ENCODE results near the gene E2F7. TPM values are rescaled to one million over a fixed set of nuclear protein-coding genes. Genes with fewer than 3 reads are reported as not detected.

The E2F7 gene
- total and polyA plus RNA-seq, 2 of the 8 experiments (the other 6 are each of a cell fraction or from before 2014, with no cell fraction given) = 8.8 to 18.5 TPM

DNA sequence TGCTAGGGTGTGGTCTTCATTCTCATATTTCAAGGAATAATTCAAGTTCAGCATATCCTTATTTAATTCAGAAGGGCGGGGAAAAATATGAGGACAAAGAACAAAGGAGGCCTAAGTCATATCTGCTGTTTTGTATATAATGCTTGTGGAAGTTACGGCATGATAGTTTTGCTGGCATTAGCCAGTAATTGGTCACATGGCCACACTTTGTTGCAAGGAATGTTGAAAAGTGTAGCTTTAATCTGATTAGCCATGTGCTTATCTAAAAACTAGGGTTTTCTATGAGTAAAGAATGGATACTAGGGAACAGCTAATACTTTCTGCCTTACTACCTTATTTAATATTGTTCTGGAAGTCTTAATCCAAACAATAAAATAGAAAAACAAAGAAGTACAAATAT lies 34.4 kb upstream of the E2F7 start:
- Histone ChIP-seq H3K27me3 (replicated peaks in 1 of 4; ENCODE audit: control insufficient read depth in 3 of 4, extremely low read depth in 1 of 4, insufficient read depth in 3 of 4, low read length in 3 of 4) (no peaks in the 10 kb centered on the region), H3K4me3 (ENCODE audit: extremely low read depth in 1 of 4, insufficient read depth in 2 of 4, low read depth in 3 of 4, low read length in 4 of 4) (no peak overlapping the region), H2AFZ (ENCODE audit: low read length) (no peak overlapping the region), H3K79me1 (ENCODE audit: low read depth, low read length) (no peaks in the 10 kb centered on the region), H3K36me3 (ENCODE audit: control insufficient read depth in 2 of 4, insufficient read depth in 4 of 4, low read length in 3 of 4) (no peaks in the 10 kb centered on the region), H4K91ac (replicated peaks; ENCODE audit: insufficient read length, low read length) (no peak overlapping the region), H3K9me3 (ENCODE audit: insufficient read depth in 2 of 2, low read depth in 1 of 2, low read length in 1 of 2) (0 out of 4 replicates have a peak, but pooled peaks cover 0 to 3% of the 10 kb centered on the region in 2 experiments), H2BK20ac (ENCODE audit: low read length) (no peak overlapping the region), H2BK15ac (ENCODE audit: low read length) (no peak overlapping the region), H3K79me2 (ENCODE audit: control insufficient read depth in 1 of 2, insufficient read depth in 2 of 2, low read length in 2 of 2) (no peaks in the 10 kb centered on the region), H4K8ac (ENCODE audit: extremely low read depth, insufficient read depth, low read length) (no peak overlapping the region), H3K18ac (ENCODE audit: extremely low read depth, low read length) (no peak overlapping the region), H2AK5ac (ENCODE audit: low read depth, low read length) (no peak overlapping the region), H3K14ac (ENCODE audit: insufficient read length) (no peak overlapping the region), H3K4ac (replicated peaks; ENCODE audit: insufficient read length, low read depth, low read length) (no peak overlapping the region), H4K20me1 (replicated peaks in 1 of 2; ENCODE audit: control insufficient read depth in 1 of 2, insufficient read depth in 2 of 2, low read length in 2 of 2) (no peaks in the 10 kb centered on the region), H3K23me2 (ENCODE audit: low read depth, low read length) (no peaks in the 10 kb centered on the region), H2BK5ac (ENCODE audit: low read depth, low read length) (no peak overlapping the region), H2BK12ac (ENCODE audit: low read depth, low read length) (no peak overlapping the region), H2BK120ac (replicated peaks; ENCODE audit: low read depth, low read length) (no peak overlapping the region), H4K5ac (ENCODE audit: insufficient read length, low read depth, low read length) (no peak overlapping the region), H3K23ac (ENCODE audit: insufficient read length) (no peak overlapping the region), H3K4me2 (ENCODE audit: insufficient read depth in 1 of 2, low read depth in 2 of 2, low read length in 2 of 2) (no peak overlapping the region), H3K4me1 (replicated peaks in 1 of 4; ENCODE audit: control insufficient read depth in 3 of 4, insufficient read depth in 4 of 4, low read length in 3 of 4) (no peaks in the 10 kb centered on the region), H3K56ac (replicated peaks; ENCODE audit: insufficient read length, low read depth, low read length) (no peak overlapping the region), H3K27ac (ENCODE audit: low read depth, low read length) (no peak overlapping the region), H3K9ac (replicated peaks in 1 of 4; ENCODE audit: extremely low read depth in 1 of 4, low read depth in 3 of 4, low read length in 3 of 4) (no peak overlapping the region)
- FAIRE-seq = no peak
- 87% methylated on average over 2 of the region's 2 CpGs; no CpG with 5 or more reads in 1 of the 2 experiments for WGBS, 2 experiments (ENCODE audit: extremely low coverage in 1 of 2, insufficient coverage in 1 of 2, insufficient read length in 1 of 2, insufficient replicate concordance in 2 of 2, low coverage in 1 of 2, low lambda C conversion rate in 2 of 2, missing lambda C conversion rate in 1 of 2)
- DNase-seq (ENCODE audit: low read depth in 1 of 2, low spot score in 2 of 2) = no peak
- POLR2A ChIA-PET (ENCODE audit: partially characterized antibody) = no interaction called here
- CTCF ChIA-PET (ENCODE audit: partially characterized antibody) = no interaction called here
- TF ChIP-seq HDAC6 (IDR thresholded peaks at IDR 0.05; ENCODE audit: low read depth, low read length) (no peak), EP300 (IDR thresholded peaks at IDR 0.05; ENCODE audit: borderline replicate concordance in 1 of 2, low read depth in 2 of 2, low read length in 2 of 2) (no peak), TAF1 (IDR thresholded peaks at IDR 0.05; ENCODE audit: low read depth, low read length) (no peak), TAF7 (optimal IDR thresholded peaks at IDR 0.05; ENCODE audit: borderline replicate concordance, low read depth, low read length) (no peak), SUZ12 (IDR thresholded peaks at IDR 0.05; ENCODE audit: low read length) (no peak), SP1 (IDR thresholded peaks at IDR 0.05; ENCODE audit: low read depth, low read length) (no peak), SP4 (IDR thresholded peaks at IDR 0.05; ENCODE audit: low read length) (no peak), CEBPB (IDR thresholded peaks at IDR 0.05; ENCODE audit: low read depth, low read length) (no peak)
- TF ChIP-seq, protein P1, sequence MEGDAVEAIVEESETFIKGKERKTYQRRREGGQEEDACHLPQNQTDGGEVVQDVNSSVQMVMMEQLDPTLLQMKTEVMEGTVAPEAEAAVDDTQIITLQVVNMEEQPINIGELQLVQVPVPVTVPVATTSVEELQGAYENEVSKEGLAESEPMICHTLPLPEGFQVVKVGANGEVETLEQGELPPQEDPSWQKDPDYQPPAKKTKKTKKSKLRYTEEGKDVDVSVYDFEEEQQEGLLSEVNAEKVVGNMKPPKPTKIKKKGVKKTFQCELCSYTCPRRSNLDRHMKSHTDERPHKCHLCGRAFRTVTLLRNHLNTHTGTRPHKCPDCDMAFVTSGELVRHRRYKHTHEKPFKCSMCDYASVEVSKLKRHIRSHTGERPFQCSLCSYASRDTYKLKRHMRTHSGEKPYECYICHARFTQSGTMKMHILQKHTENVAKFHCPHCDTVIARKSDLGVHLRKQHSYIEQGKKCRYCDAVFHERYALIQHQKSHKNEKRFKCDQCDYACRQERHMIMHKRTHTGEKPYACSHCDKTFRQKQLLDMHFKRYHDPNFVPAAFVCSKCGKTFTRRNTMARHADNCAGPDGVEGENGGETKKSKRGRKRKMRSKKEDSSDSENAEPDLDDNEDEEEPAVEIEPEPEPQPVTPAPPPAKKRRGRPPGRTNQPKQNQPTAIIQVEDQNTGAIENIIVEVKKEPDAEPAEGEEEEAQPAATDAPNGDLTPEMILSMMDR (IDR thresholded peaks at IDR 0.05; ENCODE audit: control extremely low read depth in 1 of 3, insufficient read depth in 1 of 3, low read depth in 1 of 3, low read length in 3 of 3) = no peak
- TF ChIP-seq, protein P2, sequence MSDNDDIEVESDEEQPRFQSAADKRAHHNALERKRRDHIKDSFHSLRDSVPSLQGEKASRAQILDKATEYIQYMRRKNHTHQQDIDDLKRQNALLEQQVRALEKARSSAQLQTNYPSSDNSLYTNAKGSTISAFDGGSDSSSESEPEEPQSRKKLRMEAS (IDR thresholded peaks at IDR 0.05) = no peak
- TF ChIP-seq, protein P3, sequence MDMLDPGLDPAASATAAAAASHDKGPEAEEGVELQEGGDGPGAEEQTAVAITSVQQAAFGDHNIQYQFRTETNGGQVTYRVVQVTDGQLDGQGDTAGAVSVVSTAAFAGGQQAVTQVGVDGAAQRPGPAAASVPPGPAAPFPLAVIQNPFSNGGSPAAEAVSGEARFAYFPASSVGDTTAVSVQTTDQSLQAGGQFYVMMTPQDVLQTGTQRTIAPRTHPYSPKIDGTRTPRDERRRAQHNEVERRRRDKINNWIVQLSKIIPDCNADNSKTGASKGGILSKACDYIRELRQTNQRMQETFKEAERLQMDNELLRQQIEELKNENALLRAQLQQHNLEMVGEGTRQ (IDR thresholded peaks at IDR 0.05; ENCODE audit: low read length) = no peak

All from H1 (cell line).